Activated CD4-positive, alpha-beta T cell treated with anti-CD3 and anti-CD28 coated beads for 36 hours (primary cell): ENCODE measurements around the gene CDHR1. TPM values are rescaled to one million over a fixed set of nuclear protein-coding genes. Genes with fewer than 3 reads are reported as not detected.

Source experiments
- ATAC-seq: fragments of 200-7000 bp; cut with Tn5 transposase; one replicate; pipeline ENCODE4 v1.10.0; 2021; ENCODE audit warnings: mild to moderate bottlenecking, moderate library complexity
- CTCF ChIA-PET: fragments of 350-600 bp; sonication (Branson Sonifier 250); formaldehyde crosslinking; loops from one replicate; lab custom pipeline; 2021; ENCODE audit warnings: antibody characterized with exemption; lab: Charles Lee
- POLR2A ChIA-PET: fragments of 350-600 bp; sonication (Branson Sonifier 250); formaldehyde crosslinking; loops from one replicate; lab custom pipeline; 2021; ENCODE audit warnings: antibody characterized with exemption, inconsistent platforms; lab: Charles Lee
- DNase-seq: peaks from one replicate; pipeline ENCODE4 v3.0.0-alpha.2; 2020
- H3K27ac Mint-ChIP-seq: one replicate; pipeline ENCODE4 v1.8.0; 2021; ENCODE audit warnings: mixed read lengths
- H3K27me3 Mint-ChIP-seq: one replicate; pipeline ENCODE4 v1.8.0; 2021; ENCODE audit warnings: mixed read lengths
- H3K36me3 Mint-ChIP-seq: one replicate; pipeline ENCODE4 v1.8.0; 2021; ENCODE audit warnings: low read depth, mixed read lengths
- H3K4me1 Mint-ChIP-seq: one replicate; pipeline ENCODE4 v1.8.0; 2021; ENCODE audit warnings: mixed read lengths
- H3K4me3 Mint-ChIP-seq: one replicate; pipeline ENCODE4 v1.8.0; 2021; ENCODE audit warnings: mild to moderate bottlenecking, moderate library complexity, mixed read lengths
- H3K9me3 Mint-ChIP-seq: one replicate; pipeline ENCODE4 v1.8.0; 2021; ENCODE audit warnings: low read depth, mixed read lengths
- intact Hi-C, 2 experiments: fragments of 100-400 bp; cut with DNase I in 1 of 2; cut with micrococcal nuclease in 1 of 2; formaldehyde crosslinking; loops; one replicate each; pipeline versions ENCODE4 v1.14.2 to v1.15.1; 2022 to 2024; cut with DNase I, micrococcal nuclease
- total RNA-seq, 2 experiments: library from RNA; stranded (reverse); gene quantifications; one replicate each; pipeline ENCODE4 v1.2.3, GENCODE V29; 2021

CDHR1 gene
- total RNA-seq, 2 experiments from 2014 or later, result 0.62 to 1.1 TPM

- ChIA-PET POLR2A (no interaction called here), CTCF (interaction anchor here (0.7 to 7.5 kb wide), 5 partner anchors 25 to 328 kb away, joined by 3 to 61 read pairs (median 3); no protein-coding TSS in a partner anchor)
- Mint-ChIP-seq H3K27me3 (no peaks in the 10 kb centered on the region), H3K36me3 (no peaks in the 10 kb centered on the region), H3K4me1 (no peaks in the 10 kb centered on the region), H3K4me3 (no peak overlapping the region), H3K9me3 (no peaks in the 10 kb centered on the region), H3K27ac (no peak overlapping the region)
- intact Hi-C loops, result no loop called here
- DNase-seq, result no peak
- ATAC-seq, result no peak
Measured at GRCh38 chr10:84212014-84212413, 17.7 kb downstream of the CDHR1 start.

GRCh38 chr10:84213076-84213475 is 18.7 kb downstream of the CDHR1 start:
- H3K4me3 Mint-ChIP-seq, result no peak overlapping the region
- H3K27ac Mint-ChIP-seq, result no peak overlapping the region
- ChIA-PET CTCF (interaction anchor here (0.6 to 7.5 kb wide), 7 partner anchors 11 to 108 kb away, joined by 3 to 61 read pairs (median 4); partner anchors contain the start of gene LRIT2), POLR2A (no interaction called here)
- intact Hi-C loops, result no loop called here
- H3K27me3 Mint-ChIP-seq, result no peaks in the 10 kb centered on the region
- H3K4me1 Mint-ChIP-seq, result no peaks in the 10 kb centered on the region
- no peak for ATAC-seq
- H3K36me3 Mint-ChIP-seq, result no peaks in the 10 kb centered on the region
- no peak for DNase-seq
- H3K9me3 Mint-ChIP-seq, result no peaks in the 10 kb centered on the region

- intact Hi-C loops, result no loop called here
- no peaks in the 10 kb centered on the region for H3K4me1 Mint-ChIP-seq
- no peak for DNase-seq
- H3K4me3 Mint-ChIP-seq, result peak overlapping the region; percentile 18
- ChIA-PET POLR2A (interaction anchor here (0.6 kb wide), 1 partner anchor 66 kb away, joined by 3 read pairs; no protein-coding TSS in a partner anchor), CTCF (interaction anchor here (0.6 to 7.5 kb wide), 10 partner anchors 8 to 1496 kb away, joined by 3 to 61 read pairs (median 4); no protein-coding TSS in a partner anchor)
- no peaks in the 10 kb centered on the region for H3K9me3 Mint-ChIP-seq
- no peak overlapping the region for H3K27ac Mint-ChIP-seq
- no peaks in the 10 kb centered on the region for H3K36me3 Mint-ChIP-seq
- ATAC-seq, result peak; percentile 4
- no peaks in the 10 kb centered on the region for H3K27me3 Mint-ChIP-seq
Measured at GRCh38 chr10:84214046-84214572, 19.8 kb downstream of the CDHR1 start.

- Mint-ChIP-seq H3K9me3 (peaks cover 6% of the 10 kb centered on the region), H3K4me1 (no peaks in the 10 kb centered on the region), H3K27ac (no peak overlapping the region), H3K27me3 (peaks cover 5% of the 10 kb centered on the region), H3K4me3 (peak overlapping the region; percentile 18), H3K36me3 (no peaks in the 10 kb centered on the region)
- ATAC-seq (peak; percentile 88), DNase-seq (peak; percentile 68)
- intact Hi-C loops, result no loop called here
- CTCF ChIA-PET, result interaction anchor here (0.6 to 7.5 kb wide), 13 partner anchors 8 to 1495 kb away, joined by 3 to 61 read pairs (median 3); no protein-coding TSS in a partner anchor
- POLR2A ChIA-PET, result interaction anchor here (0.6 kb wide), 1 partner anchor 67 kb away, joined by 3 read pairs; no protein-coding TSS in a partner anchor
Measured at GRCh38 chr10:84214612-84215235, 20.4 kb downstream of the CDHR1 start.

GRCh38 chr10:84216834-84217233 is 22.5 kb downstream of the CDHR1 start:
- no peak for DNase-seq
- peaks cover 6% of the 10 kb centered on the region for H3K9me3 Mint-ChIP-seq
- H3K36me3 Mint-ChIP-seq, result no peaks in the 10 kb centered on the region
- no peaks in the 10 kb centered on the region for H3K4me1 Mint-ChIP-seq
- H3K27me3 Mint-ChIP-seq, result peaks cover 8% of the 10 kb centered on the region
- no peak overlapping the region for H3K27ac Mint-ChIP-seq
- POLR2A ChIA-PET, result interaction anchor here (0.6 kb wide), 1 partner anchor 70 kb away, joined by 3 read pairs; no protein-coding TSS in a partner anchor
- H3K4me3 Mint-ChIP-seq, result no peak overlapping the region
- intact Hi-C loops, result no loop called here
- ATAC-seq, result no peak
- CTCF ChIA-PET, result interaction anchor here (0.8 to 7.5 kb wide), 5 partner anchors 9 to 68 kb away, joined by 3 to 61 read pairs (median 5); no protein-coding TSS in a partner anchor

GRCh38 chr10:84217746-84218145 is 23.4 kb downstream of the CDHR1 start:
- POLR2A ChIA-PET, result no interaction called here
- DNase-seq (no peak), ATAC-seq (no peak)
- H3K27me3 Mint-ChIP-seq, result peaks cover 8% of the 10 kb centered on the region
- intact Hi-C loops, result no loop called here
- CTCF ChIA-PET, result interaction anchor here (1.3 to 7.5 kb wide), 3 partner anchors 10 to 69 kb away, joined by 3 to 61 read pairs (median 6); no protein-coding TSS in a partner anchor
- H3K36me3 Mint-ChIP-seq, result no peaks in the 10 kb centered on the region
- H3K9me3 Mint-ChIP-seq, result peaks cover 6% of the 10 kb centered on the region
- H3K4me3 Mint-ChIP-seq, result no peak overlapping the region
- no peak overlapping the region for H3K27ac Mint-ChIP-seq
- H3K4me1 Mint-ChIP-seq, result no peaks in the 10 kb centered on the region

GRCh38 chr10:84221916-84222315 is 27.6 kb downstream of the CDHR1 start:
- Mint-ChIP-seq H3K4me3 (no peak overlapping the region), H3K27ac (no peak overlapping the region), H3K27me3 (peaks cover 15% of the 10 kb centered on the region), H3K4me1 (no peaks in the 10 kb centered on the region), H3K36me3 (no peaks in the 10 kb centered on the region), H3K9me3 (peaks cover 6% of the 10 kb centered on the region)
- intact Hi-C loops, result no loop called here
- ATAC-seq, result no peak
- CTCF ChIA-PET, result interaction anchor here (1.6 kb wide), 1 partner anchor 8 kb away, joined by 4 read pairs; no protein-coding TSS in a partner anchor
- DNase-seq, result no peak
- POLR2A ChIA-PET, result no interaction called here

- H3K27ac Mint-ChIP-seq, result no peak overlapping the region
- DNase-seq (peak; percentile 29), ATAC-seq (no peak)
- ChIA-PET POLR2A (no interaction called here), CTCF (interaction anchor here (1.5 kb wide), 1 partner anchor 312 kb away, joined by 4 read pairs; no protein-coding TSS in a partner anchor)
- intact Hi-C loops, result no loop called here
- H3K4me1 Mint-ChIP-seq, result no peaks in the 10 kb centered on the region
- no peak overlapping the region for H3K4me3 Mint-ChIP-seq
- no peaks in the 10 kb centered on the region for H3K36me3 Mint-ChIP-seq
- H3K27me3 Mint-ChIP-seq, result peaks cover 19% of the 10 kb centered on the region
- H3K9me3 Mint-ChIP-seq, result peaks cover 2% of the 10 kb centered on the region
Measured at GRCh38 chr10:84224411-84225028, 30.2 kb downstream of the CDHR1 start.

- Mint-ChIP-seq H3K27me3 (peaks cover 16% of the 10 kb centered on the region), H3K4me1 (no peaks in the 10 kb centered on the region), H3K27ac (no peak within 1 kb of the TSS), H3K36me3 (no peaks in the 10 kb centered on the region), H3K9me3 (no peaks in the 10 kb centered on the region), H3K4me3 (no peak within 1 kb of the TSS)
- no peak for DNase-seq
- ATAC-seq, result no peak
- intact Hi-C loops, result no loop called here
- ChIA-PET CTCF (interaction anchor here (0.6 to 1.5 kb wide), 2 partner anchors 12 to 311 kb away, joined by 3 to 4 read pairs; no protein-coding TSS in a partner anchor), POLR2A (no interaction called here)
Measured at GRCh38 chr10:84225427-84226173, 31.3 kb downstream of the CDHR1 start, which contains the start of gene LRIT2. LRIT2 (minus strand) TSS chr10:84225544; CDS start chr10:84225520, 24 bp downstream.

GRCh38 chr10:84226616-84227015 is 32.3 kb downstream of the CDHR1 start:
- no peak overlapping the region for H3K4me3 Mint-ChIP-seq
- no peak overlapping the region for H3K27ac Mint-ChIP-seq
- no peak for ATAC-seq
- CTCF ChIA-PET, result interaction anchor here (1.7 kb wide), 1 partner anchor 11 kb away, joined by 7 read pairs; no protein-coding TSS in a partner anchor
- intact Hi-C loops, result no loop called here
- peaks cover 15% of the 10 kb centered on the region for H3K27me3 Mint-ChIP-seq
- no peaks in the 10 kb centered on the region for H3K4me1 Mint-ChIP-seq
- H3K9me3 Mint-ChIP-seq, result no peaks in the 10 kb centered on the region
- POLR2A ChIA-PET, result interaction anchor here (0.5 kb wide), 1 partner anchor 160 kb away, joined by 3 read pairs; no protein-coding TSS in a partner anchor
- no peak for DNase-seq
- H3K36me3 Mint-ChIP-seq, result no peaks in the 10 kb centered on the region
